ENCODE data around the gene STRIT1.
A peak's percentile ranks its signal among the peaks of the same experiment; 100 is the strongest.
"Not testable (repeated sequence)": the region's sequence is repeated elsewhere in the genome, so short reads cannot be mapped to it uniquely, and the experiment has no call there.

The STRIT1 gene

DNA sequence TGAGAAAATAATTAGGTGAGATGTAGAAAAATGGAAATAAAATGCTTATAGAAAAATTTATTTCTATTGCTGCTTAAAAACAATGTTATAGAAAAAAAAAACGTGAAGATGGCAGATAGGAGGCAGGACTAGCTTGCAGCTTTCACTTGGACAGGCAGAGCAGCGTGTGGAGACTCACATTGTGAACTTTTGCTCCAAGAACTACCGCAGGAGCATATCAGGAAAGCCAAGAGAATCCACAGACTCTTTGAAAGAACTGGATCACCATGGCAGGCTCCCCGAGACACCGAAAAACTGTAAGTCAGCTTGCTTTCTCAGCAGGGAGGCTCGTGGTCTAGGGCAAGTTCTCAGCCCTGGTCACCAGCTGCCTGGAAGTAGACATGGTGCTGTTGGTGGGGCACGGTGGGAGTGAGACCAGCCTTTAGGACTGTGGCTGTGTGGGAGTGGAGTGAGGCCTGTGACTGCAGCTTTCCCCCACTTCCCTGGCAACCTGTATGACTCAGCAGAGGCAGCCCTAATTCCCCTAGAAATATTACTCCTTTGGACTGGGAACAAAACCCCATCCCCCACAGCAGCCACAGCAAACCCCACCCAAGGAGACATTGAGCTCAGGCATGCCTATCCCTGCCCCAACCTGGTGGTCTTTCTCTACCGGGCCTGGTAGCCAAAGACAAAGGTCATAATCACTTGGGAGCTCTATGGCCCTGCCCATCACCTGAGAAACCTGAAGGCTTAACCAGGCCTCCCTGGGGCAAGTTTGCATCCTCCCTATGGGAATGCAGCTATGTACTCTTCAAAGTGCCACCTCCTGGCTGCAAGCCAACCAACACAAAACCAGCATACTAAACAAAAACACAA is 22.8 kb downstream of the STRIT1 start:
- DNase-seq (ENCODE audit: low read depth) = peak; percentile 0

DNA sequence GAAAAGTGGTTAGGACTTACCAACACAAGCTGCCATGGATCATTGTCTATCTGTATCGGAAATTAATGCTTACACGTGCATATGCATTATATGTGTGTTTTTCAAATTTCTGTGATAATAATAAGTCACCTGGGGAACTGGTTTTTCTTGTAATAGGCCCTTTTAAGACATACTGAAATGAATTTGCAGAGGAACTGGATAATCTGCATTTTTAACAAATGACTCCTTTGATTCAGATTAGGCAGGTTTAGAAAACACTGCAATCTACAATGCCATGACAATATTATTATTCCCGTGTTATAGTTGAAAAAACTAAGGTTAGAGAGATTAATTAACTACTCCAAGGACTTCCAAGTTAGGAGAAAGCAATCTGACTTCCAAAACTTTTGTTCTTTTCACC is 23.4 kb downstream of the STRIT1 start:
- DNase-seq (ENCODE audit: low read depth) = no peak

DNA sequence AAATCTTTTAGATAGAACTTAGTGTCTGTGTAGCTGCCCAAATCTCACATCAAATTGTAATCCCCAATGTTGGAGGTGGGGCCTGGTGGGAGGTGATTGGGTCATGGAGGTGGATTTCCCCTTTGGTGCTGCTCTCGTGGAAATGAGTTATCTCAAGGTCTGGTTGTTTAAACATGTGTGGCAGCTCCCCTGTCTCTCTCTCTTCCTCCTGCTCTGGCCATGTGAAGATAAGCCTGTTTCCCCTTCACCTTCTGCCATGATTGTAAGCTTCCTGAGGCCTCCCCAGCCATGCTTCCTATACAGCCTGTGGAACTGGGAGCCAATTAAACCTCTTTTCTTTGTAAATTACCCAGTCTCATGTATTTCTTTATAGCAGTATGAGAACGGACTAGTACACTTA is 30.6 kb downstream of the STRIT1 start:
- DNase-seq (ENCODE audit: low read depth) = not testable (repeated sequence)

DNA sequence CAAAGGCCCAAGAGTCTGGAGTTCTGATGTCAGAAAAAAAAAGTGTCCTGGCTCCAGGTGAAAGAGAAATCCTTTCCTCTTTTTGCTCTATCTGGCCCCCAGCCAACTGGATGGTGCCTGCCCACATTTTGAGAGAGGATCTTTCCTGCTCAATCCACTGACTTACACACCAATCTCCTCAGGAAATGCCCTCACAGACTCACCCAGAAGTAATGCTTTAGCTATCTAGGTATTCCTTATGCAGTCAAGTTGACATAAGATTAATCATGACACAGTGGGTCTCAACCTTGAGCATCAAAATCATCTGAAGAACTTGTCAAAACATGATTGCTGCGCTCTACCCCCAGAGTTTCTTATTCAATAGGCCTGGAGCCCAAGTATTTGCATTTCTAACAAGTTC is 31.2 kb downstream of the STRIT1 start:
- DNase-seq (ENCODE audit: low read depth) = no peak

DNA sequence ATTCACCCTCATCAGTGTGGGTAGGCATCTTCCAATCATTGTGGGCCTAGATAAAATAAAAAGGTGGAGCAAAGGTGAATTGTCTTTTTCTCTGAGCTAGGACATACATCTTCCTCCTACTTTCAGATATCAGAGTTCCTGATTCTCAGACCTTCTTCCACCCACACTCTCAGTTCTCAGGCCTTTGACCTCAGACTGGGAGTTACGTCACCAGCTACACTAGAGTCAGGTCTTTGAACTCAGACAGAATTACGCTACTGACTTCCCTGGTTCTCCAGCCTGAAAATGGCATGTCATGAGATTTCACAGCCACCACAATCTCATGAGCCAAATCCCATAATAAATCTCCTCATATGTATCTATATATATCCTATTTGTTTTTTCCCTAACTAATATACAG is 39.0 kb downstream of the STRIT1 start:
- no peak for DNase-seq (ENCODE audit: low read depth)

DNA sequence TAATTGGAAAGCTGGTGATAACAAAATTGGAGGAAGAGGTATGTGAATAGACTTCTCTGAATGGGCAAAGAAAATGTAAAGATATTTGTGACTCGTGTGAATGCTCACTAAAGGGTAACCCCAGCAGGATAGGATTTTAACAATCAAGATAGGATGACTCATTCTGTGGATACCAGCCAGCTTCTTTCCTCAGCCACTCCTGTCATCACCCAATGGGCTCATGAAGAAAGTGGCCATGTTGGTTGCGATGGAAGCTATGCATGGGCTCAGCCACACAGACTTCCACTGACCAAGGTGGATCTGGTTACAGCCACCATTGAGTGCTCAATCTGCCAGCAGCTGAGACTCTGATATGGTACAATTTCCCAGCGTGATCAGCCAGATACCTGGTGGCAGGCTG is 40.9 kb downstream of the STRIT1 start:
- peak; percentile 34 for DNase-seq (ENCODE audit: low read depth)

DNA sequence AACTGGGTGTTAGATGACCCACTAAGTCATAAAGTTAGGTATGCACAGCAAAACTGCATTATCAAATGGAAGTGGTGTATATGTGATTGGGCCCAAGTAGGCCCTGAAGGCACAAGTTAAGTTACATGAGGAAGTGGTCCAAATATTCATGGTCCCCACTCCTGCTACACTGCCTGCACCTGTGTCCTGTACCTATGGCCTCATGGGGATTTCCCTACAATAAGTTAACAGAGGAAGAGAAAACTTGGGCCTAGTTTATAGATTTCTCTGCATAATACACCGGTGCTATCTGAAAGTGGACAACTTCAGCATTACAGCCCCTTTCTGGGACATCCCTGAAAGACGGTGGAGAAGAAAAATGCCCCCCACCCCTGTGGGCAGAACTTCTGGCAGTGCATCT is 41.5 kb downstream of the STRIT1 start:
- no peak for DNase-seq (ENCODE audit: low read depth)

DNA sequence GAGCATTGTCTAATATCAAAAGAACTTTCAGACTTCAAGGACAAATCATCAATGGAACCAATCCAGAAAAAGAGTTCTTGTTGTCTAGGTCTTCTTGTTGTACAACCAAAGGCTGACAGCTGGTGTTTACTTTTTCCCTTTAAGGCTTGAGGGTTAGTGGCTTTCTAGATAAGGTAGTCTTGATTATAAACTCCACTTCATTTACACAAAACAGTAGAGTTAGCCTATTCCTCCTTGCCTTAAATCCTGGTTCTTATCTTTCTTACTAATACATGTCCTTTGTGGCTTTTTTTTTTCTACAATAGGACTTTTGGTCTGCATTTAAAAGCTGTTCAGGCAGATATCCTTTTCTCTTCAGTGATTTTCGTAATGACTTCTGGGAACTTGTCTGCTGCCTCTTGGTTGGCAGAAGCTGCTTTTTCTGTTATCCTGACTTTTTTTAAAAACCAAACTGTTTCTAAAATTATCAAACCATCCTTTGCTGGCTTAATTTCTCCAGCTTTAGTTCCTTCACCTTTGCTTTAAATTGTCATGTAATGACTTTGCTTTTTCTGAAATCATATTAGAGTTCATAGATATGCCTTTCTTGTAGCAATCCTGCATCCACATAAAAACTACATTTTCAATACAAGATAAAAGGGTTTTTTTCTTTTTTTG is 44.8 kb downstream of the STRIT1 start:
- no peak for DNase-seq (ENCODE audit: low read depth)

DNA sequence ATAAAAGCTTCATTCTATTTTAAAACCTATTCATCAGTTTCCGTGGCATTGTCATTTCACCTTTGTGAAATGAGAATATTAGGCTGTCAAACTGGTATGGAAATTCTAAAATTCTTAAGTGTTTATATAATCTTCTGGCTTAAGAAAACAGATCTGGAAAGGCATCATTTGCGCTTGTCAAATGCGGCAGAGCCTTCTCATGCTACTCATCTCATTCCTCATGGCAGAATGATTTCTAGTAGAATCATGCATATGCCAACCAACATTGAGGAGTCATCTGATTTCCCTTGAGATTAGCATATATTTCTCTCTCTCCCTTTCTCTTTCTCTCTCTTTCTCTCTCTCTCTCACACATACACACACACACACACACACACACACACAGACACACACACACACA is 48.8 kb downstream of the STRIT1 start:
- no peak for DNase-seq (ENCODE audit: low read depth)

DNA sequence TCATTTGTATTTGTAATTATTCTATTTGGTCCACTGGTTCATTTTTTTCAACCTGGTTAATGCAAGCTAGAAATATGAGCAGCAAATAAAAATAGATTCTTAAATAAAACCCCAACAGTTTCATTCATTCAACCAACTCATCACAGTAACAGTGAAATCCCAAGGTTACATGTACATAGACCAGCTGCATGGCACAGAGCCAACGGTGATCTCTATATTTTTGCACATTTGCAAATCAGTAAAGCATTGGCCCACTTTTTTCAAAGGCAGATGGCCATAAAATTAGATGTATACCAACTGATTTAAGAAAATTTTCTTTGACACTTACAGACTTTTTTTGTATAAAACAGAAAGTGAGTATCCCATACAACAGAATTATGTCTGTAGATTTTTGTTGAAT is 49.3 kb downstream of the STRIT1 start:
- DNase-seq (ENCODE audit: low read depth) = no peak

DNA sequence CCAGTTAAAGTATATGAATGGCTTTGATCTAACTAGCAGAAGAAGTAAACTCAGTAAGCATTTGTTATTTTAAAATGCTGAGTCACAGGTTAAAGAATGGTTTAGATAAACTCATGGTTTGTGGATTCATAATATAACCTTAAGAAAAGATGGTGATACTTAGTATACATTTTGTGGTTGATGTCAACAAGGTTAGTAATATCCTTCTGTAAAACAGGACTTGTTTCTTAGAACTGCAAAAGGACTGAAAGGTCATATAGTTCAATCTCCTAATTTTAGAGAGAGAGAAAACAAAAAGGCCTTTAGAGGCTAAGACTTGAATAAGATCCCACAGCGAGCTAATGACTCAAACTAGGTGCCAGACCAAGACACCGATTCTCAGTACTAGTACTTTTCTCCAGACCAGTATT is 50.0 kb downstream of the STRIT1 start:
- DNase-seq (ENCODE audit: low read depth) = no peak

DNA sequence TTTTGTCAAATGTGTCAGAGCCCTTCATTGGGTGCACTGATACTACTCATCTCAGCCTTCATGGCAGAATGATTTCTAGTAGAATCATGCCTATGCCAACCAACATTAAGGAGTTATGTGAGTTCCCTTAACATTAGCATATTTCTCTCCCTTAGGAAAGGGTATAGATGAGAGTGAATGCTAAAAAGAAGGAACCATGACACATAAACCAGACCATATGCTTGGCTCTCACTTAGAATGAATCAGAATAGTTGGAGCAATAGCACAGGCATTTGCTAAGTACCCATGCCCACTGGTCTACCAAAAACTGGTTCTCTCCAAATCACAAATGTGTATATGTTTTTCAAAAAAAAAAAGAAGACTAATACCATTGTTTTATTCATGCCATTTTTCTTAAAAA is 51.1 kb downstream of the STRIT1 start:
- peak; percentile 42 for DNase-seq (ENCODE audit: low read depth)

DNA sequence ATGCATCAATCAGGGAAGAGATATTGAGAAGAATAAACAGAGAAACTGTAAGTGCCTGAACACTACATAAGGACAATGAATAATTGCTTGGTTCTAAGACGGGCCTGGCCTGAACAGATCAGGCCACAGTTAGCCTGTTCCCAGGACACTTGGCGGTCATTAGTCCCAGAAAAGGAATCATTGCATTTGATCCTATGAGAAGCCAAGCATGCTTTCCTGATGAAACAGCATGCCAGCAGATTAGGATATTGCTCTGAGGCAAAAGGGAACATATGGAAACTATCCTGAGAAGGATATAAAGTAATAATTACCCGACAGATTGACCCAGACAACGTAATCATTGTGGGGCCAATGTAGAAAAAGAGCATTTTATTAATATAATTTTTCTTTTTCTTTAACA is 51.9 kb downstream of the STRIT1 start:
- no peak for DNase-seq (ENCODE audit: low read depth)

Data from stromal cell of bone marrow (primary cell).